Activated CD8-positive, alpha-beta memory T cell treated with anti-CD3 and anti-CD28 coated beads, Interleukin-2, amount 50 U/mL, for 48 hours (primary cell): ENCODE measurements around the gene CFAP119.
A peak's percentile ranks its signal among the peaks of the same experiment; 100 is the strongest.

Source experiments
- DNase-seq: peaks from one replicate; pipeline ENCODE4 v3.0.0-alpha.2; 2020

Gene CFAP119

DNA sequence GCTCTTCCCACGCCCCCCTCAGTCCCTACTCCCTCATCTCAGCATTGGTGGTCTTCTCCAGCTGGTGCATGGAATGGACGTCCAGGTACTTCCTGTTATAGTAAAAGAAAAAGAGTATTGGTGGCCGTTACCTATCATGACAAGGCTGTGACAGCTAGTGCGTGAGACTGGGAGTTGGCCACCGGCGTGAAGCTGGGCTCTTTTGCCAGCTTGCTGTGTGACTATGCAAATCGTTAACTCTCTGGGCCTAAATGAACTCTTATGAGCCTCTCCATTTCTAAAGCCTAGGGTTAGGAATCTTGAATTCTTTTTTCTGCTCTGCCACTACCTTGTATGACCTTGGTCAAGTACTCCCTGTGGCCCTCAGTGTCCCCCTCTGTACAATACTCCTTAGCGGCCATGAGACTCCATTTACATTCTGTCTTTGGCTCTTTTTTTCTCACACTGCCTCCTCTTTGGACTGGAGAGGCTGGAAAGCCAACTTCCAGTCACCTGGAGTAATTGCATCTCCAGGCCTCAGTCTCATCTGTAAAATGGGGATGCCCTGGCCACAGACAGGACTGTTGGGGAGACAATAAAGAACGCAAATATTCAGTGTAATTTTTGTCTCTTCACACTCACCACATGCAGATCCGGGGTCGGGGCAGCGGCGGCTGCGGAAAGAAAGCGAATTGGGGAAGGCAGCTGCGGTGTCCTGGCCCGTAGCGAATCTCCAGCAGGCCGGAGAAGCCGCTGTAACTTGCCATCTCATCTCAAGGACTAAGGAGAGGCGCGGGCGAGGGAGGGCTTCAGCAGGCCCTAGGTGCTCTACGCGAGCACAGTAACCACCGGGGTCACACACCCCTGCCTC is 1.1 kb downstream of the CFAP119 start:
- DNase-seq = no peak

DNA sequence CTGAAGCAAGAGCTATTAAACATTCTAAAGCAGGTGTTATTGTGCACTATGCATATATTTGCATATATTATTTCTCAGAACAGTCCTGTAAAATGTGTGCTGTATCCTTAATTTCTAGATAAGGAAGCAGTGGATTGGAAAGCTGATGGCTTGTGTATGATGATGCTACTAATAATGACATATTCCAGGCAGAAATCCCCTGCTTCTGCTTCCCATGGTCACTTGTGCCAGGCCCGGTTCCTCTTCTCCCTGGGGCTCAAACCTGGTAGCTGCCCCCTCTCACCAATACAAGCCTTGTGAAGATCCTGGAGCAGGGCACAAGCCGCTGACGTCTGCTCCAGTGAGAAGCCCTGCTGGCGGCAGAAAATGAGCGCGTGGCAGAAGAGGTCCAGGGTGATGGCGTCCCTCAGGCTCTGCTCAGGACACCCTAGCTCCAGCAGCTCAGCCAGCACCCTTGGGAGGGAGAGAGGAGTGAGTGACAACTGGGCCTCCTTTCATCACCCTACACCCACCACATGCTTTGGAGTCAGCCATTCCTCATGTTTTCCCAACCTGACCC is 1.8 kb downstream of the CFAP119 start:
- no peak for DNase-seq

DNA sequence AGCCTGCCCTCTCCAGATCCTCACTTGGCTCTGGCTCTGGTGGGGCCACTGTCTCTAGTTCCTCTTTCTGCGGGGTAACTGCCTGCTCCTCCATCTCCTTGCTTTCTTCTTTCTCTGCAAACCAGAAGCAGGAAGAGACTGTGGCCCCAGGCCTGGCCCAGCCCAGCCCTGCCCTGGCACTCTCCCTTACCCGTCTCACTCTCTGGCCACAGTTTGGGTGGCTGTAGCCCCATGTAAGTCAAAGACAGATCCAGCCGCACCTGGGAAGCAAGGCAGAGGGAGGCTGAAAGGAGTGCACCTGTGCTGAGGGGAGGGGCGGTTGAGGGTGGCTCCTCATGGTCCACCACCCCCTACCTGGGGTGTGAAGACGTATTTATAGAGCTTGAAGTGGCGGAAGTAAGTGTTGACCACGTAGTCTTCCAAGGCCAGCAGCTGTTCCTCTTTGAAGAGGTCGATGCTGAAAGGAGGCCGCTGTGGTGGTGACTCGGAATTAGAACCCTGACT is 2.8 kb downstream of the CFAP119 start:
- no peak for DNase-seq

DNA sequence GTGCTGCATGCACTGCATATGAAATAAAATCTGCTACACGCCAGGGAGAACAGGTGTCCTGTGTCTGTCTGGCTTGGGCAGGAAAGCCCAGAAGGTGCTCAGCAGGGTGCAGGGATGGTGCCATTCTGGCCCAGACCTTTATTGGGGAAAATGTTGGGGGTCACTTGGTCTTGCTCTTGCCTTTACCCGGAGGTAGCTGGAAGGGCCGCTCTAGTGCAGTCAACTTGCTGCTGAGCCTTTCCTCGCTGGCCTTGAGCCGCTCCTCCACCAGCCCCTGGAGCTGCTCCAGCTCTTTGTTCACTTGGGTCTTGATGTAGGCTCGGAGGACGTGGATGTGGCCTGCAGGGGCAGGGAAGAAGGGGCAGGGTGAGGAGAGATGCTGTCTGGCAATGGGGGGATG is 4.5 kb downstream of the CFAP119 start:
- no peak for DNase-seq

DNA sequence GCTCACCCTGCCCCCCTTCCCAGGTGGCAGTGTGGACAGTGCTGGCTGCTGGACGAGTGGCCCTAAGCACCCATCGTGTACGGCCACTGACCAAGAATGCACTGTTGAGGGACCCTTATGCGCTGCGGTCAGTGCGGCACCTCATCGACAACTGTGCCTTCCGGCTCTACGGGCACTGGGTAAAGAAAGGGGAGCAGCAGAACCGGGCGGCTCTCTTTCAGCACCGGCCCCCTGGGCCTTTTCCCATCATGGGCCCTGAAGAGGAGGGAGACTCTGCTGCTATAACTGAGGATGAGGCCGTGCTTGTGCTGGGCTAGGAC is 5.1 kb downstream of the CFAP119 start:
- DNase-seq = no peak

DNA sequence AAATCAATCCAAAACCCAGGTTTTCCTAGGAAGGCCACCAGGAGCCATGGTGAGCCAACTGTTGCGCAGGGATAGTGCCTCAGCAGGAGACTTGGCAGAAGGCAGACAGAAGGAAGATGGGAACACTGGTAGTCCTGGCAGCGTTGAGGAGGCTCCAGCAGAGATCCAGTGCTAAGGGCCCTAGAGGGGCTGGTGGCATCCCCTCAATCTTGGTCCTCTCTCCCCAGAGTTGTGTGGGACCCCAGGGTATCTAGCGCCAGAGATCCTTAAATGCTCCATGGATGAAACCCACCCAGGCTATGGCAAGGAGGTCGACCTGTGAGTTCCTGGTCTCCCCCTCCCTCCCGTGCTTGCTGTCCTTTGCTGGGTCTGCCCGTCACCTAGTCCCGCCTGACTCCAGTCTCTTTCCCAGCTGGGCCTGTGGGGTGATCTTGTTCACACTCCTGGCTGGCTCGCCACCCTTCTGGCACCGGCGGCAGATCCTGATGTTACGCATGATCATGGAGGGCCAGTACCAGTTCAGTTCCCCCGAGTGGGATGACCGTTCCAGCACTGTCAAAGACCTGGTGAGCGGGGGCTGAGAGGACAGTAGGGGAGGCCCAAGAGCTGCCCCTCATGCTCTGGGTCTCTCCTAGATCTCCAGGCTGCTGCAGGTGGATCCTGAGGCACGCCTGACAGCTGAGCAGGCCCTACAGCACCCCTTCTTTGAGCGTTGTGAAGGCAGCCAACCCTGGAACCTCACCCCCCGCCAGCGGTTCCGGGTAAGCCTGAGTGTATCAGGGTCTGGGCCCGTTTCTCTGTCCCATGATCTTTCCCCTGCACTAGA is 5.7 kb downstream of the CFAP119 start:
- no peak for DNase-seq

DNA sequence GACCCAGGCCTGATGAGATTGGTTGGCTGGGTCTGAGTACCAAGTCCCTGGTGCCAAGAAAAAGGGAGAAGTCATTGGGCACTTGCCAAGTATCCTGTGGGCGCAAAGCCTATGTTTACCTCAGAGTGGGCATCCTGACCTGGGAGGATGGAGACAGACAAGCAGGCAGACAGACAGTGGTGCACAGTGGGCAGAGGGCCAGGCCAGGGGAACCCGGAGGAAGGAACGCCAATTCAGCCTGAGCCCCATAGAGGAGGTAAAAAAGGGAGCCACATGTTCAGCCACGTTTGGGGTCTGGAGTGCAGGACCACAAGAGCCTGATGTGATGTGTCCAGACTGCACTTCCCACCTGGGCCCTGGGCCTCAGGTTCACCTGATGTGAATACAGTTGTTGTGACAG is 8.3 kb downstream of the CFAP119 start:
- no peak for DNase-seq

DNA sequence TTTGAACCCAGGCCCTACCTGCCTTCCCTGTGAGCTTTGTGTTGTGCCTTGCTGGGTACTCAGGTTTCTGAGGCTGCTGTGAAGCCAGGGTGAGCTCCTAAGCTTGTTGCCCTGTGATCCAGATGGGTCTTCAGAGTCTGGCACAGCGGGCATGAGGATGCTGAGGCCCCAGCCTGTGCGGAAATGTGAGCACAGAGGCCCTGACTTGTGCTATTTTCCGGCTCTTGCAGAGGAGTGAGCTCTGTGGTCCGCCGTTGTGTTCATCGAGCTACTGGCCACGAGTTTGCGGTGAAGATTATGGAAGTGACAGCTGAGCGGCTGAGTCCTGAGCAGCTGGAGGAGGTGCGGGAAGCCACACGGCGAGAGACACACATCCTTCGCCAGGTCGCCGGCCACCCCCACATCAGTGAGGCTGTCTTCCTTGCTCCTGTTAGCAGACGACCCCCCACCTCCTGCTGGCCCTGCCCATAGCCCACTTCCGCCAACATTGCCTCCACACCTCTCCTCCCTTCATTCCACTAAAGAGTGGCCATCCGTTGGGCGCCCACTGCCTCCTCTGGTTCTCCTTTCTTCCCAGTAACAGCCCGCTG is 10.9 kb downstream of the CFAP119 start:
- no peak for DNase-seq

DNA sequence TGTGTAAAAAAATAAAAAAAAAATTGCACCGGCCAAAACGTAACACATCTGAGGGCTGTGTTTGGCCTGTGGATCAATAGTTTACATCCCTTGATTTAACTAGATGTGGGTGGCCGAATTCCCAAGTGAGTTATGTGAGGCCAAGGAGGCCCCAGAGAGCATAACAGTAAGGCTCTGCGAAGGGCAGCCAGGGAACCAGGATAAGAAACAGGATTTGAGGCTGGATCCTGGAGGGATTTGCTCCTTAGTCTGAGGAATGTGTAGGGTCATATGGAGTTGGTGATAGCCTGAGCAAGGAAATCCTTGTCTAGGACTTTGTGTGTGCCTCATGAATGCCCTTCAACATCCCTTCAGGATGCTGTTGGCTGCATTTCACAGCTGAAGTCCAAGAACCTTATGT is 11.7 kb downstream of the CFAP119 start:
- no peak for DNase-seq

DNA sequence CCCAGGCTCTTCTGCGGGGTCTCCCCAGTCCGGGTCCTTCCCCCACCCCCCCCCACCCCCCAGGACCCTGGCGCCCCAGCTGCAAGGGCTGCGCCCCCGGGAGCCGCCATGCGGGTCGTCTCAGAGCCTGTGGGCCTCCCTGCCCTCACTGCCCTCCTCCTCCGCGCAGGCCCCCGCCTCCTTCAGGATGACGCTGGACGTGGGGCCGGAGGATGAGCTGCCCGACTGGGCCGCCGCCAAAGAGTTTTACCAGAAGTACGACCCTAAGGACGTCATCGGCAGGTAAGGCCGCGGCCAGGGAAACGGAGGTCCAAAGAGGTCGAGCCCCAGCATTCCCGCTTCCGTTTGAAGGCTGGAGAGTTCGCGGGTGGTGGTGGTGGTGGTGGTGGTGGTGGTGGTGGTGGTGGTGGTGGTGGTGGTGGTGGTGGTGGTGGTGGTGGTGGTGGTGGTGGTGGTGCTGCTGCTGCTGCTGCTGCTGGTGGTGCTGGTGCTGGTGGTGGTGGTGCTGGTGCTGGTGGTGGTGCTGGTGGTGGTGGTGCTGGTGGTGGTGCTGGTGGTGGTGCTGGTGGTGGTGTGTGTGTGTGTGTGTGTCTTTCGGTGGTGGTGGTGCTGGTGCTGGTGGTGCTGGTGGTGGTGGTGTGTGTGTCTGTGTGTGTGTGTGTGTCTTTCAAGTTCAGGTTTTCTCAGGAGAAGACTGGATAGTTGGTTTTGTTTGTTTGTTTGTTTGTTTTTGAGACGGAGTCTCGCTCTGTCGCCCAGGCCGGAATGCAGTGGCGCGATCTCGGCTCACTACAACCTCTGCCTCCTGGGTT is 13.0 kb downstream of the CFAP119 start:
- peak; percentile 69 for DNase-seq

DNA sequence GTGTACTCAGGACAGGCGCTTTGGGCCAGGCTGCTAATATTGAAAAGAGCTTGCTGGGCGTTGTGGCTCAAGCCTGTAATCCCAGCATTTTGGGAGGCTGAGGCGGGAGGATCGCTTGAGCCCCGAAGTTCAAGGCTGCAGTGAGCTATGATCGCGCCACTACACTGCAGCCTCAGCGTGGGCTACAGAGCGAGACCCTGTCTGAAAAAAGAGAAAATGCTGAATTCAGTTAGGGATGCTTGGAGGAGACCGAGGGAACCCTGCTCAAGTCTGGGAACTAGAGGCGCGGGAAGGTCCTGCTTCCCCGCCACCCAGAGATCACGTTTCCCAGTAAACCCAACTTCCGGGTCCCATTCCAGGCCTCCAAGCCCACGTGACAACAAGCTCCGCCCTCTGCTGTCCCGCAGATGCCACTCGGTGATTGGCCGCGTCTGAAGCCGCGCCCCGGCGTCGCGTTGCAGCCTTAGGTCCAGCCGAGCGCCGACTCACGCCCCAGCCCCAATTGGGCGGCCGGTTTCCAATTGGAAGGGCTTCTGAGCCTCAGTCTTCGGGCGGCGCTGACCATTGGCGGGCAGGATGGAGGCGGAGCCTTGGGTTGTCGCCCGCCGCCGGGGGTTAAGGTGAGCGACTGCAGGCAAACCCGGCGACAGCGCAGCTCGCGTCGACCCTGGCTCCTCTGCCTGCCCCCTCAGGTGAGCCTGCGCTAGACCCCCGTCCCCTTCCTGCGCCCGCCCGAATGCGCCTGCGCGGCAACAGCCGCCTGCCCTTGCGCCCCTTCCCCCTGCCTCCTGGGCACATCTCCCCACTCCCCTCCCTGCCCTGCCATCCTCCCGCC is 13.8 kb downstream of the CFAP119 start, which contains the start of gene PHKG2:
PHKG2 (plus strand) TSS at position 627 of the 835 bp plus-strand sequence. CDS start 396 bp downstream, outside the sequence.
- peak; percentile 97 for DNase-seq

DNA sequence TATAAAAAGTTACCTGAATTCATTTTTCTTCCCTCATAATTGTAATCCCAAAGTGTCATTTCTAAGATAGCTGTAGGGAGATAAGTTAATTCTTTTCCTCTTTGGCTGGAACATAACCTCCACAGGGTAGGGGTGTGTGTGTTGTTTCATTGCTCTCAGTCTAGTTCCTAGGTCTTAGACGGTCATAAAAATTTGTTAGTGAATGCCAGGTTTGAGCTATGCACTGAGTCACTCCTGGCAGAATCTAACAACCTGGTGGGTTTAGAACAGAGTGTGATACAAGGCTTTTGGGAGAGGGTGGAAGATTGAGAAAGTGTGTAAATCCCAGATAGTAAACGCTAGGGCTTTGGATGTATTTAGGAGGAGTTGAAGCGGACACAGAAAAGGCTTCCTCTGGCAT is 14.5 kb downstream of the CFAP119 start:
- no peak for DNase-seq

DNA sequence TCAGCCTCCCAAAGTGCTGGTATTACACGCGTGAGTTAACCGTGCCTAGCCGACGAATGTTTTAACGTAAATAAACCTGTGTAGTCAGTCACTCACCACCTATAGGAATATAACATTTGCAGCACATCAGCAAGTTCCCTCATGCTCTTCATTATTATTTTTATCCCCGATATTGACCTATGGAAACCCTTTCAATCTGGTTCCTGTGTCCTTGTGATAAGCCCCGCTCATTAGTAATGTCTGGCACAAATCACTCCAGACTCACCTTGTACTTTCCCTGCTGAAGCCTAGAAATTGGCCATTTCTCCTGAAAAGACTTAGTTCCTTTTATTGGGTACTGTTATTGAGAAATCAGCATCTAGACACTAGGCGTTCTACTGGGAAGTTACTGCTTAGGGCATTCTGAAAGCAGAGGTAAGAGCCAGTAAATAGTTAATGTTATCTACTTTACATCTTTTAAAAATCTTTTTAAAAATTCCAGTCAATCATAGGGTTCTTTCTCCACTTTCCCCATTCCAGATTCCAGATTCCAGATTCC is 15.2 kb downstream of the CFAP119 start:
- no peak for DNase-seq

DNA sequence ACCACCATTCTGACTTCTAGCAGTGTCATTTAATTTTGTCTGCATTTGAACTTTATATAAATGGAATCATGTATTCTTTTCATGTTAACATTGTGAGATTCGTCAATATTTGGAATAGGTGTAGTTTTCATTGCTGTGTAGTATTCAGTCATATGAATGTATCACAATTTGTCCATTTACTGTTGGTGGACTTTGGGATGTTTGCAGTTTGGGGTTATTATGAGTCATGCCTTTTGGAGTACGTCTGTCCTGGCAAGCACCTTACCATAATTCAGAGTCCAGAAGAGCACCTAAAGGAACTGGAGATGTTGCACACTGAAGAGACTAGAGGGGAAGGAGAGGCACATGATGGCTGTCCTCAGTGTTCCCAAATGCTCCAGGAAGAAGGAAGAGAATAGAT is 16.8 kb downstream of the CFAP119 start:
- DNase-seq = no peak

DNA sequence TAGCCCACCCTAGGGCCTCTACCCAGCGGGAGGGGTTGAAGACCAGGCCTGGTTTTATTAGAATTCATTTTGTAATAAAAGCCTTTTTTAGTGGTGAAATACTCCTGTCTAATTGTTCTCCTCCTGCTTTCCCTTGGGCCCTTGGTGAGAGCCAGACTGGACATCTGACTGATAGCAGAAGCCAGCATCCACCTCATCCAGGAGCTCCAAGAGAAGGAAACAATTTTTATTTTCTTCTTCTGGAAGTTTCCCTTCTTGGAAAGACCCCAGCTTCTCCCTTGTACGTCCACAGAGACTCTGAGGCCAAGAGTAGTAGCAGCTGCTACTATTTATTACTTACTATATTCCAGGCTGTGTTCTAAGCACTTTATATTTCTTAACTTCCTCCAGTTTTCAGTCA is 17.7 kb downstream of the CFAP119 start:
- DNase-seq = no peak

DNA sequence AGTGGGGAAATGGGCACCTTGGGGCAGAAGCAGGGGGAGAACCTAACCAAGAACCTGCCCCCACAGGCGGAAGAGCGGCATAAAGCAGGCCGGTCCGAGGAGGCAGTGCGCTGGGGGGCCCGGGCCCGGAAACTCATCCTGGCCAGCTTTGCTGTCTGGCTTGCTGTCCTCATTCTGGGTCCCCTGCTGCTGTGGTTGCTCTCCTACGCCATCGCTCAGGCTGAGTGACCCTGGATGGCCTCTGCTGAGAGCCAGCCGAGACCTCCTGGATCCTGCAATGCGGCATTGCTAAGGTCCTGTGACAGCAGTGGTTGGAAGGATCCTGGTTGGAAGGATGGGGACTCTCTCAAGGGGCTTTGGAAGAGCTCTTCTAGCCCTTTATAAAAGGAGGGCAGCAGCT is 18.1 kb downstream of the CFAP119 start:
- no peak for DNase-seq

DNA sequence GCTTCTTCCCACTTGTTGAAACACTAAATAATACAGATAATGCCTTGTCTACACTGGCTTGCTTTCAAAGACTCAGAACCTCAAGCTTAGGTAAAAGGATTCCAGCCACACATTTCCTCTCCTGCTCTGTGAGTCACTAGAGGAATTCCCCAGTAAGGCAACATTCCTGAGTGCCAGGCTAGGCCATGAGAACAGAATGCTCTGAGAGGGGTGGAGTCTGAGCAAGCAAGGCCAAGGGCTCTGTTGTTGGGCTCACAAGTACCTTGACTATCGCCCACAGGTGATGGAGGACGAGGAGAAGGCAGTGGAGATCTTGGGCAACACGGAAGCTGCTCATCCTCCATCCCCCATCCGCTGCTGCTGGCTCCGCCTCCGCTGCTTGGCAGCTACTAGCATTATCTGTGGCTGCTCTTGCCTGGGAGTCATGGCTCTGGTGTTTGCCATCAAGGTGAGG is 20.4 kb downstream of the CFAP119 start:
- no peak for DNase-seq

DNA sequence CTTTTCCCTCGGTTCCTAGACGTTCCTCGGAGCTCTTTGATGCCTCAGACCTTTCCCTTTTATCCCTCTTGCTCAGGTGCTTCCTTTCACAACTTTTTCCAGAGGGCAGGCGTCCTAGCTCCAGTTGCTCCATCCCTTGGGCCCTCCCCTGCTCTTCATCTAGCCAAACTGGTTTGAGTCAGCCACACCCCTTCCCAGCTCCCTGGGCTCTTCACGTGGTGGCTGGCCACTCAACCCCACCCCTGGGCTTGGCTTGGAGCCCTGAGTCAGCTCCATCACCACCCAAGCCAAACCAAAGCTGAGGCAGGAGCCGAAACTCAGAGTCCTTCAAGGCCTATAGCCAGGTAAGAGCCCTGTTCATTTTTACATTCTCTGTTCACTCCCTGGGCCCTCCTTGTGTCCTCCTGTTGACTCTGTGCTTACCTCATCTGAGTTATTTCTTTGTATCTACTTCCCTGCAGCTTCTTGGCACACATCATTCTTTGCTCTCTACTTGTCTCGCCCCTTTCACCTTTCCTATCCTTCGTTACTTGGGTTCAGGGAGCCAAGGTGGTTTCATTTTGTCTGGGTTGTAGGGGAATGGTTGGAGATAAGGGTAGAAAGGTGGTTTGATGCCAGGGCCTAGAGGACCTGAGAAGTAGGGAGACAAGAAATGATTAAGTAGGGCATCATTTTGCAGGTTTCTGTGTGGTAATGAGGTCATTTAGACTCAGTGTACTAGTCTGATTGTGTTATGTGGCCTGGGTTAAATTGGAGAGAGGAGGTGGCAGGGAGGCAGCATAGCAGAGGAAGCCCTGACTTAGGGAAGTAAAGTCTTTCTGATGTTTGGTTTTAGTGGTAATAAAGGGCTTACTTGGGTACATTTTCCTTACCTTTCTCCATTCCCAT is 21.3 kb downstream of the CFAP119 start:
- no peak for DNase-seq

DNA sequence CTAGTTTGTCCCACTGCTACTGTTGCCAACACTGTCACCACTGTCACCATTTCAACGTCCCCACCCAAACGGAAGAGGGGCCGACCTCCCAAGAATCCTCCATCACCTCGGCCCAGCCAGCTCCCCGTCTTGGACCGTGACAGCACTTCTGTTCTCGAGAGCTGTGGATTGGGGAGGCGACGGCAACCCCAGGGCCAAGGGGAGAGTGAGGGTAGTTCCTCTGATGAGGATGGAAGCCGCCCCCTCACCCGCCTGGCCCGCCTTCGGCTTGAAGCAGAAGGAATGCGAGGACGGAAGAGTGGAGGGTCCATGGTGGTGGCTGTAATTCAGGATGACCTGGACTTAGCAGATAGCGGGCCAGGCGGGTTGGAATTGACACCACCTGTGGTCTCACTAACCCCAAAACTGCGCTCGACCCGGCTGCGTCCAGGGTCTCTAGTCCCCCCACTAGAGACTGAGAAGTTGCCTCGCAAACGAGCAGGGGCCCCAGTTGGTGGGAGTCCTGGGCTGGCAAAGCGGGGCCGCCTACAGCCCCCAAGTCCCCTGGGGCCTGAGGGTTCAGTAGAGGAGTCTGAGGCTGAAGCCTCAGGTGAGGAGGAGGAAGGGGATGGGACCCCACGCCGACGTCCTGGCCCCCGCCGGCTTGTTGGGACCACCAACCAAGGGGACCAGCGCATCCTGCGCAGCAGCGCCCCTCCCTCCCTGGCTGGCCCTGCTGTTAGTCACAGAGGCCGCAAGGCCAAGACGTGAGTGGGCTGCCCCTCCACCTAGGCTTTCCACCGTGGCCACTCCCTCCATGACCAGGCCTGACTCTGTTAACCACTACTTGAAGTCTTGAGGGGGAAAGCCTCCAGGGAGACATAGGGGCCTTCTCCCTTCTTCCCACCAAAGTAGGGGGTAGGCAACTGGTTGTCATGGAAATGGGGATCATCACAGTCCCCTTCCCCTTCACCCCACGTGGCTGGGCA is 22.6 kb downstream of the CFAP119 start:
- no peak for DNase-seq
